Esophagus squamous epithelium (tissue), 4 donors: Measurements from ENCODE around the gene CDC34.

Source experiments
- CTCF ChIP-seq, 6 experiments: fragments of 450-650 bp in 4 of 6; fragments of 200-600 bp in 2 of 6; sonication (generic) in 2 of 6; IDR thresholded peaks; one replicate each; pipeline ENCODE4 v1.5.1; 2016 to 2019; ENCODE audit warnings: antibody characterized with exemption in 6 of 6, mild to moderate bottlenecking in 4 of 6, moderate library complexity in 4 of 6
- POLR2A ChIP-seq, 4 donors: fragments of 450-650 bp; IDR thresholded peaks; one replicate each; pipeline ENCODE4 v1.6.1; 2017; ENCODE audit warnings: antibody characterized with exemption in 4 of 4, mild to moderate bottlenecking in 4 of 4, moderate library complexity in 3 of 4

- TF ChIP-seq CTCF (IDR thresholded peaks at IDR 0.05) (no peak), POLR2A (IDR thresholded peaks at IDR 0.05) (no peak)
Measured at GRCh38 chr19:542173-542866, 10.8 kb downstream of the CDC34 start.
